GM12878 (cell line): ENCODE measurements around the gene NLRC3. TPM values are rescaled to one million over a fixed set of nuclear protein-coding genes. Genes with fewer than 3 reads are reported as not detected.

Experiments used
- E4F1 ChIP-seq: fragments of 450-650 bp; IDR thresholded peaks from 2 replicates; pipeline ENCODE4 v1.6.1; 2018; ENCODE audit warnings: borderline replicate concordance, mild to moderate bottlenecking; ENCODE audit not compliant: partially characterized antibody
- MTA2 ChIP-seq: fragments of 450-650 bp; IDR thresholded peaks from 2 replicates; pipeline ENCODE4 v1.6.1; 2016; ENCODE audit warnings: low read depth, mild to moderate bottlenecking, moderate library complexity
- MYC ChIP-seq: IDR thresholded peaks from 2 replicates; pipeline ENCODE4 v1.6.1; 2011; ENCODE audit warnings: mild to moderate bottlenecking, low read length, moderate library complexity, inconsistent platforms; ENCODE audit not compliant: insufficient read depth, insufficient replicate concordance, insufficient read length, severe bottlenecking
- NFYB ChIP-seq: IDR thresholded peaks from 2 replicates; pipeline ENCODE4 v1.6.1; 2011; ENCODE audit warnings: low read depth, mild to moderate bottlenecking, low read length, improper control_type of control experiment, moderate library complexity; ENCODE audit not compliant: insufficient read depth
- PBX3 ChIP-seq: IDR thresholded peaks from 2 replicates; pipeline ENCODE4 v1.6.1; 2011; ENCODE audit warnings: mild to moderate bottlenecking, low read depth, low read length, moderate library complexity; ENCODE audit not compliant: insufficient replicate concordance
- POU2F2 ChIP-seq: IDR thresholded peaks from 3 replicates; pipeline ENCODE4 v1.6.1; 2011; ENCODE audit warnings: low read depth, mild to moderate bottlenecking, low read length, borderline replicate concordance
- RB1 ChIP-seq: fragments of 450-650 bp; formaldehyde crosslinking; IDR thresholded peaks from 2 replicates; pipeline ENCODE4 v1.6.1; 2017; ENCODE audit warnings: mild to moderate bottlenecking, borderline replicate concordance
- RBBP5 ChIP-seq: fragments of 200-600 bp; sonication (generic); conservative IDR thresholded peaks from 2 replicates; pipeline ENCODE4 v1.6.1; 2016
- RELA ChIP-seq: fragments of 450-650 bp; IDR thresholded peaks from 2 replicates; pipeline ENCODE4 v1.8.0; 2014; ENCODE audit warnings: borderline replicate concordance; ENCODE audit not compliant: partially characterized antibody
- SRF ChIP-seq, 2 experiments: IDR thresholded peaks; 2 replicates each; pipeline ENCODE4 v1.6.1; 2011; ENCODE audit warnings: low read depth in 2 of 2, low read length in 2 of 2, mild to moderate bottlenecking in 1 of 2, moderate library complexity in 1 of 2
- SUPT20H ChIP-seq: IDR thresholded peaks from 2 replicates; pipeline ENCODE4 v1.6.1; 2011; ENCODE audit warnings: low read depth, mild to moderate bottlenecking, low read length, moderate library complexity, borderline replicate concordance; ENCODE audit not compliant: control insufficient read depth
- SUZ12 ChIP-seq: fragments of 200-600 bp; sonication (generic); IDR thresholded peaks from one replicate; pipeline ENCODE4 v1.6.1; 2018; ENCODE audit warnings: antibody characterized with exemption, mild to moderate bottlenecking; ENCODE audit not compliant: unreplicated experiment
- TARDBP ChIP-seq: IDR thresholded peaks from 2 replicates; pipeline ENCODE4 v1.6.1; 2016; ENCODE audit warnings: borderline replicate concordance
- YBX1 ChIP-seq: fragments of 450-650 bp; IDR thresholded peaks from 2 replicates; pipeline ENCODE4 v1.6.1; 2016; ENCODE audit warnings: antibody characterized with exemption
- ZBED1 ChIP-seq: IDR thresholded peaks from 2 replicates; pipeline ENCODE4 v1.6.1; 2016; ENCODE audit warnings: borderline replicate concordance
- ZNF207 ChIP-seq: fragments of 450-650 bp; IDR thresholded peaks from 2 replicates; pipeline ENCODE4 v1.6.1; 2014; ENCODE audit warnings: antibody characterized with exemption, mild to moderate bottlenecking, borderline replicate concordance
- ZNF592 ChIP-seq: fragments of 450-650 bp; IDR thresholded peaks from 2 replicates; pipeline ENCODE4 v1.6.1; 2017; ENCODE audit warnings: mild to moderate bottlenecking, moderate library complexity
- polyA plus RNA-seq, 11 experiments: library from polyadenylated mRNA; depleted of rRNA in 4 of 11; unstranded in 6 of 11; stranded (reverse) in 5 of 11; fragments of >200 nt; fragmentation: Nextera tagmentation in 4 of 11; fragmentation: Illumina TruSeq in 1 of 11; extraction: Ambion mirVana in 4 of 11; extraction: Trizol in 1 of 11; gene quantifications; 1 replicate in 1 of 11; 2 replicates in 10 of 11; pipeline versions ENCODE4 v1.2.1 to v1.2.3, GENCODE V29; 2011 to 2016; ENCODE audit warnings: inconsistent platforms in 2 of 11, missing spikeins in 2 of 11, low read depth in 1 of 11
- total RNA-seq, 4 experiments: library from RNA; depleted of rRNA in 3 of 4; stranded (reverse); fragments of >200 nt in 3 of 4; fragmentation: Illumina TruSeq in 1 of 4; extraction: Trizol in 1 of 4; gene quantifications; 2 replicates each; pipeline versions ENCODE4 v1.2.1 to v1.2.3, GENCODE V29; 2013 to 2021

Gene NLRC3
- total and polyA plus RNA-seq, 10 of the 15 experiments (the other 5 are each of a cell fraction or from before 2014, with no cell fraction given): 2.2 to 17.8 (median 7.6) TPM

- TF ChIP-seq RELA (no peak), ZNF592 (no peak), PBX3 (no peak), TARDBP (peak; percentile 45; the same call in 1 of the 2 replicates), SRF (IDR thresholded peaks at IDR 0.05; ENCODE audit: low read depth in 2 of 2, low read length in 2 of 2) (no peak), POU2F2 (no peak; the same call in 2 of the 3 replicates), ZNF207 (no peak), NFYB (no peak), E4F1 (no peak), YBX1 (no peak), MYC (no peak), ZBED1 (no peak), RBBP5 (no peak), MTA2 (peak; percentile 30; the same call in 1 of the 2 replicates), SUPT20H (no peak), RB1 (peak; percentile 40; the same call in 1 of the 2 replicates), SUZ12 (no peak)
Measured at GRCh38 chr16:3578610-3579551, 1.7 kb upstream of the NLRC3 start (continued).
